Activated CD4-positive, CD25-positive, alpha-beta regulatory T cell (primary cell): ENCODE results near the gene MAP4K3.
"Not testable (repeated sequence)": the region's sequence is repeated elsewhere in the genome, so short reads cannot be mapped to it uniquely, and the experiment has no call there.

Source experiments
- DNase-seq, 4 experiments: peaks; one replicate each; lab custom pipeline; 2025; lab: John Stamatoyannopoulos, UW

MAP4K3 gene

DNA sequence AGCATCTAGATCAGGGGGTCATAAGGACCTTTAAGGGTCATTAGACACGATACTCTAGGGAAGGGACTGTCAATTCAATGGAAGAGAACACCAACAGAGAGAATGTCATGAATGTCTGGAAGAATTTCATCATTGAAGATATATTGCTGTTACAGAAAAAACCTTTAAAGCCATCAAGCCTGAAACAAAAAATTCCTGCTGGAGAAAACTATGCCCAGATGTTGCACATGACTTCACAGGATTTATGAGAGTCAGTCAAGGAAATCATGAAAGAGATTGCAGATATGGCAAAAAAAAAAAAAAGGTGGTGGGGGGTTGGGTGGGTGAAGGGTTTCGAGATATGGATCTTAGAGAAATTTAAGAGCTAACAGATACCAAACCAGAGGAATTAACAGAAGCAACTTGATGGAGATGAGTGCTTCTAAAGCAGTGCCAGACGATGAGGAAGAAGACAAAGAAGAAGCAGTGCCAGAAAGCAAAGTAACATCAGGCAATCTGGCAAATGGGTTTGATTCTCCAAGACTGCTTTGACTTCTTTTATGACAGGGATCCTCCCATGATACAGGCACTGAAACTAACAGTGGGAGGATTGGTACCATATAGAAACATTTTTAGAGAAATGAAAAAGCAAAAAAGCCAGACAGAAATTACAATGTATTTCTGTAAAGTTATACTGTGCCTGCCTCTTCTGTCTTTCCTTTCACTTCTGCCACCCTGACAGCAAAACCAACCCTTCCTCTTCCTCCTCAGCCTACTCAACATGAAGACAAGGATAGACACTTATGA is 28.5 kb downstream of the MAP4K3 start:
- no peak for DNase-seq

DNA sequence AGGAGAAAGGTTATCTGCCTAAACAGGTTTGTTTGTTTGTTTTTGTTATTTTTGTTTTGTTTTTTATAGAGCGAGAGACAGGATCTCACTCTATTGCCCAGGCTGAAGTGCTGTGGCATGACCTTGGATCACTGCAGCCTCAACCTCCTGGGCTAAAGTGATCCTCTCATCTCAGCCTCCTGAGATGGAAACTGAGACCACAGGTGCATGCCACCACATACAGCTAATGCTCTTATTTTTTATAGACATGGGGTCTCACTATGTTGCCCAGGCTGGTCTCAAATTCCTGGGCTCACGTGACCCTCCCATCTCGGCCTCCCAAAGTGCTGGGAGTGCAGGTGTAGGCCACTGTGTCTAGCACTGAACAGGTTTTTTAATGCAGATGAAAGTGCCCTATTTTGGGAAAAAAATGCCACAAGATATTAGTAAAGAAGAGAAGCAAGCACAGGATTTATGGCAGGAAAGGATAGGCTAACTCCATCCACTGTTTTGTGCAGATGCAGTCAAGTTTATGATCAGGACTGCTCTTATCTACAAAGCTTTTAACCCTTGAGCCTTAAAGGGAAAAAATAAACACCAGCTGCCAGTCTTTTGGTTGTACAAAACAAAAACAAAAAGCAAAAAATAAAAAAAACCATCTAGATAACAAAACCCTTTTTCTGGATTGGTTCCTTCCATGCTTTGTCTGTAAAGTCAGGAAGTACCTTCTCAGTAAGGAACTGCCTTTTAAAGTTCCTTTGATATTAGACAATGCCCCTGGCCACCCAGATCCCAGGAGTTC is 29.4 kb downstream of the MAP4K3 start:
- no peak for DNase-seq

DNA sequence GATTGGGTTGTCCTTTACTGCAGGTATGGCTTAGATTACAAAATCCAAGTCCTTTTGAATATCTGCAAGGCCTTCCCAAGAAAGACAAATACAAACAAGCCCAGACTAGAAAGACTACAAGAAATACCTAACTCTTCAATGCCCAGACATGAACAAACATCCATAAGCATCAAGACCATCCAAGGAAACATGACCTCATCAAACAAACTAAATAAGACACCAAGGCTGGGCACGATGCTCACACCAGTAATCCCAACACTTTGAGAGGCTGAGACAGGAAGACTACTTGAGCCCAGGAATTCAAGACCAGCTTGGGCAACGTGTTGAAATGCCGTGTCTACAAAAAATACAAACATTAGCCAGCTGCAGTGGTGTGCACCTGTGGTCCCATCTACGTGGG is 31.7 kb downstream of the MAP4K3 start:
- no peak for DNase-seq

DNA sequence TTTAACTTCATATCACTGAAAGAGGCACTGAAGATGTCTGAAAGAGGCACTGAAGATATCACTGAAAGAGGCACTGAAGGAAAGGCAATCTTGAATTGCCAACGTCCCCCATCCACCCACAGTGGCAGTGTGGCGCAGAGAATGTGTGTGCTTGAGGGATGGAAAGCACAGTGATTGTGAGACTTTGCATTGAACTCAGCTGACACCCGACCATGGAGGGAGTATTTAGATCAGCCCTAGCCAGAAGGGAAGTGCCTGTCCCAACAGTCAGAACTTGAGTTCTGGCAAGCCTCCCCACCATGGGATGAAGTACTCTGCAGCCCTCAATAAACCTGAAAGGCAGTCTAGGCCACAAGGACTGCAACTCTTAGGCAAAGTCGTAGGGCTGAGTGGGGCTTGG is 33.8 kb downstream of the MAP4K3 start:
- DNase-seq = no peak

DNA sequence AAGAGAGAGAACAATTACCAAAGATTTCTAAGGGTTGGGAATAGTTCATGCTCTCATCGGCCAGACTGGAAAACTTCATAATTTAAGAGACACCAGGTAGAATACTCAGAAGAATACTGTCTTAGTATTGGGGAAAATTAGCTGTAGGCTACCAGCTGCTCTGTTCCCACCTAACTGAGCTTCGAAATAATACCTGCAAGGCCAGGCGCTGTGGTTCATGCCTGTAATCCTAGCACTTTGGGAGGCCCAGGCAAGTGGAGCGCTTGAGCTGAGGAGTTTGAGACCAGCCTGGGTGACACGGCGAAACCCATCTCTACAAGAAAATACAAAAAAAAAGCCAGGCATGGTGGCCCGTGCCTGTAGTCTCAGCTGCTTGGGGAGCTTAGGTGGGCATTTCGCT is 35.8 kb downstream of the MAP4K3 start:
- no peak for DNase-seq

DNA sequence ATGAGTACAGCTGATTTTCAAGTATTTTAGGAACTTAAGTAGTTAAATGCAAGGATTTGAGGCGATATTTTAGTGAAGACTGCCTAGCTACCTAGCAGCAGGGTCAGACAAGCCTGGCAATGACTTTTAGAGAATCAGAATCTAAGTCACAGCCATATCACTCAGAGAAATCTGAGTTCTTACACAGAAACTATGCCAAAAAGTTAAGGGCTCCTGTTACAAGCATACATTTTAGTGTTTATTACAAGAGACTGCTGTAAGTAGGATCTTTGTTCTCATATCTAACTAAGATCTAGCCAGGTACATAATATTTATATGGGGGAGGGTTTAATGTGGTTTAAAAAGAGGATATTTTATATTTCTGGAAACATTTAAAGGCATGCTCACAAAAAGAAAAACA is 37.5 kb downstream of the MAP4K3 start:
- DNase-seq = no peak

DNA sequence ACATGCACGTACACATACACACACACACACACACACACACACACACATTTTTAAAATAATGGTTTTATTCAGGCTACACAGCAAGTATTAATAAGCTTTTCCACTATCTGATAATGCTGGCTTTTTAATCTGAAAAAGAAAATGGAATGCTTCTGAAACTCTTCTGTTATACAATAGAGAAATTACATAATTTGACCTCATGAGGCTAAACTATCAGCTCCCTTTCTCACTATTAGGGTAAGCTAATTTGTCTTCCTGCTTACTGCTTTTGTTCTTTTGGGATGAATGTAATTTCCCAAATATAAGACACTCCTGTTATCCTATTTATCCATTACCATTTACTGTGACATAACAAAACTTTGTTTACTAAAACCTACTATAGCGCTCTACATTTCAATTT is 41.8 kb downstream of the MAP4K3 start:
- no peak for DNase-seq

DNA sequence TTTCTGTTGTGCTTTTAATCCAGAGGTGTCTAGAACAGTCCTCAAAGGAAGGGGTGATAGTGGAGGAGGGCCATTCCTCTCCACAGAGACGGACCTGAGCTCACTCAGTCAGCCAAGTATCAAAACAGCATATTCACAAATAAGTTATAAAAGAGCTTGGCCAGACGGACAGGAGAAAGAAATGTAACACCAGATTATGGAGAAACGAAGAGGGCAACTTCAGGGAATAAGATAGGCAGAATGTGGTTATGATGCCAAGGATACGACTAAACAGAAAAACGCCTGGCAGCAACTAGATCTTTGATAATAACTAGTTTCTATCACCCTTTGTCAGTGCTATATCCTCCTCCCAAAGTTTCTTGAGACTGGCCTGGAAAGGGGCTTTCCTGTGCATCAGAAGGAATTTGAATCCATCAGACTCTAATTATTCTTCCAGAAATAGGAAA is 42.5 kb downstream of the MAP4K3 start:
- DNase-seq = no peak

DNA sequence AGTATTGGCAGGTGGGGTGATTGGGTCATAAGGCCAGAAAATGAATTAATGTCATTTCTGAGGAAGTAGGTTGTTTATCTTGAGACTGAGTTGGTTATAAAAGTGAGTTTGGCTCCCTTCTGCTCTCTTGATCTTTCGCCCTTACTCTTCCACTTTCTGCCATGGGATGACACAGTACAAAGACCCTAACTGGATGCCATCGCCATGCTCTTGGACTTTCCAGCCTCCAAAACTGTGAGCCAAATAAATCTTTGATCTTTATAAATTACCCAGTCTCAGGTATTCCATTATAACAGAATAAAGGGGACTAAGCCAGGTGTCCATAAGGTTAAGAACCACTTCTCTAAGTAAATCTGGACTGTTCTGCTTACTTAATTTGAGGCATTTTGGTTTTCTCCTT is 44.4 kb downstream of the MAP4K3 start:
- no peak for DNase-seq

DNA sequence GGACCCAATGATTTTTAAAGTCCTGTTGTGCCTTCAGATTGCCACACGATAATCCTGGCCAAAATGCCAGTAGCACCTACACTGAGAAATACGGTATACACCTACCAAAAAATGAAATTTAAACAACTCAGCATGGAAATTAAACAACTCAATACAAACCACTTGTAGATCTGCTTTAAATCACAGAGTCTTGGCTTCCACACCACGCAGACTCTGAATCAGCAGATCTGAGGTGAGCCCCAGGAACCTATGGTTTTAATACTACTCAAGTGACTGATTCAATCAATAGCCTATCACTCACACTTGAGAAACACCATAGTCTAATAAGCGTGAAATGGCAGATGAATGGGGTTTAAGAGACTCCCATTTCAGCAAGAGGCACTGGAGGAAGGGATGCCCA is 46.9 kb downstream of the MAP4K3 start:
- DNase-seq = no peak

DNA sequence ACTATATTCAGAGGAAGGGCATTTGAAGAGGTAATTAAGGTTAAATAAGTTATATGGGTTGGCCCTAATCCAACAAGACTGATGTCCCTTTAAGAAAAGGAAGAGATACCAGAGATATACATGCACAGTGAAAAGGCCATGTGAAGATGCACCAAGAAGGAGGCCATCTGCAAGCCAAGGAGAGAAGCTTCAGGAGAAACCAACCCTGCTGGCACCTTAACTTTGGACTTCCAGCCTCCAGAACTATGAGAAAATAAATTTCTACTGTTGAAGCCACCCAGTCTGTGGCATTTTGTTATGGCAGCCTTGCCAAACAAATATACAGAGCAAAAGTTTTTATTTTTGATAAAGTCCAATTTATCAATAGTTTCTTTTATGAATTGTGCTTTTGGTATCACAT is 51.0 kb downstream of the MAP4K3 start:
- DNase-seq = no peak

DNA sequence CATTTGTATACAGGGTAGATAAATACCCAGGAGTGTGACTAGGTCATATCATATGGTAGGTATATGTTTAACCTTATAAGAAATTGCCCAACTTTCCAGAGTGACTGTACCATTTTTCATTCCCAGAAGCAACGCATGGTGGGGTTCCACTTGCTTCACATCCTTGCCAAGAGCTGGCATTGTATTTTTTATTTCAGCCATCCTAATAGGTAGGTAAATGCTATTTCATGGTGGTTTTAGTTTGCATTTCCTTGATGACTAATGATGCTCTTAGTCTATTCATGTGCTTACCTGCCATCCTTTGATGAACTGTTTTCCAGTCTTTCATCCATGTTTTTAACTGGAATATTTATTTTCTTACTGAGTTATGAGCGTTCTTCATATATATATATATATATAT is 51.9 kb downstream of the MAP4K3 start:
- DNase-seq = no peak

DNA sequence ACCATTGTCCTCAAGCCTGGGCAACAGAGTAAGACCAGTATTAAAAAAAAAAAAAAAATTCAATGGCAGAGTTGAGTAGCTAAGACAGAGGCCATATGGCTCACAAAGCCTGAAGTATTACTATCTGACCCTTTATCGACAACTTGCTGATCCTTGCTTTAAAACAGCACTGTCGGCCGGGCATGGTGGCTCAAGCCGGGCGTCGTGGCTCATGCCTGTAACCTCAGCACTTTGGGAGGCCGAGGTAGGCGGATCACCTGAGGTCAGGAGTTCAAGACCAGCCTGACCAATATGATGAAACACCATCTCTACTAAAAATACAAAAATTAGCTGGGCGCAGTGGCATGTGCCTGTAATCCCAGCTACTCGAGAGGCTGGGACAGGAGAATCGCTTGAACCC is 53.0 kb downstream of the MAP4K3 start:
- DNase-seq = not testable (repeated sequence)

DNA sequence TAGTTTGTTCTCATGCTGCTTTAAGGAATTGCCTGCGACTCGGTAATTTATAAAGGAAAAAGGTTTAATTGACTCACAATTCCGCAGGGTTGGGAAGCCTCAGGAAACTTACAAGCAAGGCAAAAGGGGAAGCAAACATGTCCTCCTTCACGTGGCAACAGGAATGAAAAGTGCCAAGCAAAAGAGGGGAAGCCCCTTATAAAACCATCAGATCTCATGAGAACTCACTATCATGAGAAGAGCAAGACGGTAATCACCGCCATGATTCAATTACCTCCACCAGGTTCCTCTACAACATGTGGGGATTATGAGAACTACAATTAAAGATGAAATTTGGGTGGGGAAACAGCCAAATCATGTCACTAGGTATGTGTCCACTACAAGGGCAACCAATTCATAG is 53.9 kb downstream of the MAP4K3 start:
- no peak for DNase-seq

DNA sequence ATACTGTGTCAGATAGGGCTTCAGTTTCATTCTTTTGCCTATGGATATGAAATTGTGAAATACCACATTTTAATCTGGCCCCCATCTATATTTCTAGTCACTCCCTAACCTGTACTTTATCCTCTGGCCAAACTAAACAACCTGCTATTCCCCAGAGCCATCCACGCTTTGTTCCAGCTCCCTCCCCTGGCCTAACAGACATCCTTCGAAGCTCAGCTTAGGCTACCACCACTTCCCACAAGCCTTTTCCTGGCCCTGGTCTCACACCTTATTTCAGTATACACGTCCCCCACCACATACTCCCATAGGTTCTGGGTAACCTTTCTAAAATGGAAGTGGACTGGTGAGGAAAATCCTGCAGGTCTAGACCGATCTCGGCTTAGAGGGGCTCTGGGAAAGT is 55.4 kb downstream of the MAP4K3 start:
- no peak for DNase-seq

DNA sequence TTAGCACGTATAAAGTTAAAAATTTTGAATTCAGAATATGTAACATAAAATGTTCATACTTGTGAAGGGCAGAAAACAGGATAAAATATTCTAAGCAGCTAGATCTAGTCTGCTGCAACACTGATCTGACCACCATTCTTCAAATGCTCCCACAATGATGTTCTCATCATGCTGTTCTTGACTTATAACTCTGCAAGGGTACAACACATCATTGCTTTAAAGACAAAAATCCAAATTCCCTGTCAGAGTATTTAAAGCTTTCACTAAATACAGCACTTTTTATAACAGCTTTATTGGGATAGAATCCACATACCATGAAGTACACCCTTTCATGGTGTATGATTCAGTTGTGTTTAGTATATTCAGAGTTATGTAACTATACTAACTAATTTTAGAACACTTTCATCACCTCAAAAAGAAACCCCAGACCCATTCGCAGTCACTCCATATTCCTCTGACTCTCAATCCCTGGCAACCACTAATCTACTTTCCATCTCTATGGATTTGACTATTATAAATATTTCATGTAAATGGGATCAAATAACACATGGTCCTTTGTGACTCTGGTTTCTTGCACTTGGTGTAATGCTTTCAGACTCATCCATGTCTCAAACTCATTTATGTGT is 56.4 kb downstream of the MAP4K3 start:
- no peak for DNase-seq

DNA sequence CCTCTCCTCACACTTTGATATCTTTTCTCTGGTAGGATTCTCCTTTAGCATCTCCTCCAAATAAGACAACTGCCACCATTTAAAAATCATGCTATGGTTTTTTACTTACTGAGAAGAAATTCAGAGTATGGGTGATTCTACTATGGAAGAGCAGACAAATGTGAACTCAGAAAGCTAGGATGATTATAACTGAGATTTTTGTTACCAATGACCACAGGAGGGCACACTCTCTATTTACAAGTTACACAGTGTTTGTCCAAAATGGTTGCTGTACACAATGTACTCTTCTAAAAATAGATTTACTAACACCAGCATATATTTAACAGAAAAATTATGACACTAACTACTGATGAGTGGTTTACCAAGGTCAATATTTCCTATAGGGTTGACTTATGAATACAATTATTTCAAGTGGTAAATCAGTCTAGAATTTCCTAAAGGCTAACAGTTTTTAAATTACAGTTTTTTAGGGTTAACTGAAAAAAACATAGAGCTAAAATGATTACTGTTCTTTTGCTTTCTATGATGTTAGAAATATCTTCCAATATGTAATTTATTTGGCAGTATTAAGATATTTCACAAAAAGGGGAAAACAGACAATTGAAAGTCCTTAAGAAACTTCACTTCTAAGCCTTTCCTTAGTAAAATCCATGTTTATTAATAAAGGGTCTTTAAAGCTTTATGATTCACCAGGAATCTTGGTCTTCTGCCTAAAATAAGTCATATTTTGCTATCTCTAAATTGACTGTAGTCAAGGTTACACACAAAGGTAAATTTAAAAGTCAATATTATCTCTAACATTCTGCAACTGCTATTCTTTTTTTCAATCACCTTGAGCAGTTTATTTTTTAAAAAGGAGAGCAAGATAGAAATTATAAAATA is 57.2 kb downstream of the MAP4K3 start:
- no peak for DNase-seq

DNA sequence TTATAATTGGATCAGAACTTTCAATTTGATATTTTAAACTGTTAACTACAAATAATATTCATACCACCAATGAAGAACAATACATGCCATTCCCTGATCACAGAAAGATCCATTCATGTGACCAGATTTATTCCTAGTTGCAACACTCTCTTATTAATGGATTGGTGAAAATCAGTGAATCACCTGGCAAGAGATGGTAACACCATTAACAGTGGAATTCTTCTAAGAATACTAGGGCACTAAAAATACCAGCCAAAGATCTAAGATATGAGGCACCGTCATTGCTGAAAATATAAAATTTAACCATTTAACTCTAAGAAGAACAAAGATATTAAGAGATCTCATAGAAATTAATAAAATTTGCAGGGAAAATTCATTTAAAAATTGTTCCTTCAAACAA is 58.1 kb downstream of the MAP4K3 start:
- no peak for DNase-seq

DNA sequence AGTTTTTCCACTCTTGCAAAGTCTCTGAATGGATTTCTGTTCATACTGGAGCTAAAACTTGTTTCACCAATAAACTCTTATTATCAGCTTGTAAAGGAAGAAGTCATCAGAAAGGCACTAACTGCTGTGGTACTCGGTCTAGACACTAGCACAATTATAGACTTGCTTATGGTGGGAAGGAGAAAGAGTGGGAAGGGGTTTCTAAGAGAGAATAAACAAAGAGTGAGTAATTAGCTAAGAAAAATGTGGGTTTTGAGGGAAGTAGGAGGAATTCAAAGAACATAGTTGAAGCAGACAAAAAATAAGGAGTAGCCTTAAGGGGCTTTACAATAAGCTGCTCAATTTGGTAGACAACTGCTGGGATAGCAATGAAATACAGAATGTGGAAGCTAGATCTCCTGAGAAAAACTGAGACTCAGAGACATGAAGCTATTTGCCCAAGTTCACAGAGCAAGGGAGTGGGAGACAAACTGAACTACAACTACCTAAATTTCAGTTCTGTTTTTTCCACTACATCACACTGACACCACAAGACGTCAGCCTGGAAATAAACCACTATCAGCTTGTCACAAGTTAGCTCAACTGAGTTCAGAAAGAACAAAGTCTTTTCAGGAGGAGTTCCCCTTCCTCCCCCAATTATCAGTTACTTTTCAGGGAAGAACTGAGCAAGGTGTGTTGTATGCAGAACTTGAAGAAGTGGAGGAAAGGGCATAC is 59.7 kb downstream of the MAP4K3 start:
- no peak for DNase-seq

DNA sequence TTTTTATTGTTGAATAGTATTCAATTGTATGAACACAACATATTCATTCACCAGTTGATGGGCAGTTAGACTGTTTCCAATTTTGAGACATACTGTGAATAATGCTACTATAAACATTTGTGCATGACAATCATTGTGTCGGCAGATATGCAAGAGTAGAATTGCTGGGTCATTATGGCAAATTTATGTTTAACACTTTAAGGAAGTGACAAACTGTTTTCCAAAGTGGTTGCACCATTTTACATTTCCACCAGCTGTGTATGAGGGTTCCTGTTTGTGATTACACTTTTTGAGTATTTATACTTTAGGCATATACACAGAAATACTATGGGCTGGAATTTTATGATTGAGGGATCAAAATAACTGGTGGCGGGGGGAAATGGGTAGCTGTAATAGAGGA is 61.2 kb downstream of the MAP4K3 start:
- DNase-seq = no peak

DNA sequence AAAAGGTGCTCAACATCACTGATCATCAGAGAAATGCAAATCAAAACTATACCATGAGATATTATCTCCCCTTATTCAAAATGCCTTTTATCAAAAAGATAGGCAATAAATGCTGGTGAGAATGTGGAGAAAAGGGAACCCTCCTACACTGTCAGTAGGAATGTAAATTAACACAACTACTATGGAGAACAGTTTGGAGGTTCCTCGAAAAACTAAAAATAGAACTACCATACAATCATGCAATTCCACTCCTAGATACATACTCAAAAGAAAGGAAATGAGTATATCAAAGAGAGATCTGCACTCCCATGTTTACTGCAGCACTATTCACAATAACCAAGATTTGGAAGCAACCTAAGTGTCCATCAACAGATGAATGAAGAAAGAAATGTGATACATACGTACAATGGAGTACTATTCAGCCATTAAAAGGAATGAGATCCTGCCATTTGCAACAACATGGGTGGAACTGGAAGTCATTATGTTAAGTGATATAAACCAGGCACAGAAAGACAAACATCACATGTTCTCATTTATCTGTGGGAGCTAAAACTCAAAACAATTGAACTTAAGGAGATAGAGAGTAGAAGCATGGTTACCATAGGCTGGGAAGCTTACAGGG is 63.8 kb downstream of the MAP4K3 start:
- no peak for DNase-seq
